ENCODE measurements around the gene TAX1BP3. TPM values are rescaled to one million over a fixed set of nuclear protein-coding genes. Genes with fewer than 3 reads are reported as not detected.

Gene TAX1BP3
- total and polyA plus RNA-seq, 2 of the 4 experiments (the other 2 are of a cell fraction), result 146 to 176 TPM

- Histone ChIP-seq H2AK9ac (replicated peaks; ENCODE audit: low read depth, low read length, poor library complexity) (no peak overlapping the region), H2AK5ac (ENCODE audit: low read depth, low read length) (no peak overlapping the region), H4K91ac (ENCODE audit: insufficient read depth, low read depth, low read length) (no peak overlapping the region), H2BK120ac (ENCODE audit: low read depth, low read length) (no peak overlapping the region), H3K79me1 (ENCODE audit: low read depth in 1 of 2, low read length in 2 of 2) (peaks cover 3 to 15% of the 10 kb centered on the region in 2 experiments; a peak in 3 of 4 replicates), H3K14ac (replicated peaks; ENCODE audit: low read depth, low read length) (no peak overlapping the region), H3K9me1 (ENCODE audit: insufficient read depth, low read length) (no peaks in the 10 kb centered on the region), H3K4me1 (ENCODE audit: control insufficient read depth, insufficient read depth, low read length) (no peaks in the 10 kb centered on the region), H3K36me3 (ENCODE audit: control insufficient read depth, insufficient read depth, low read length) (peaks cover 44% of the 10 kb centered on the region), H3K27ac (ENCODE audit: insufficient read depth, low read length) (no peak overlapping the region), H4K5ac (ENCODE audit: low read depth, low read length) (no peak overlapping the region), H2BK5ac (ENCODE audit: low read depth, low read length, poor library complexity, severe bottlenecking) (no peak overlapping the region), H2BK15ac (ENCODE audit: low read depth, low read length) (no peak overlapping the region), H3K27me3 (ENCODE audit: control insufficient read depth, insufficient read depth, low read length) (no peaks in the 10 kb centered on the region), H4K20me1 (ENCODE audit: insufficient read depth, low read length) (no peaks in the 10 kb centered on the region), H3K9ac (ENCODE audit: low read depth, low read length) (no peak overlapping the region), H3K23ac (ENCODE audit: low read depth, low read length) (no peak overlapping the region), H3K9me3 (ENCODE audit: control insufficient read depth, insufficient read depth, low read length) (no peaks in the 10 kb centered on the region), H3K4me3 (ENCODE audit: insufficient read depth, low read depth, low read length) (no peak overlapping the region), H3K18ac (ENCODE audit: low read depth, low read length) (no peak overlapping the region), H2AFZ (replicated peaks; ENCODE audit: low read length, poor library complexity) (no peak overlapping the region), H3K4ac (ENCODE audit: low read depth, low read length) (no peak overlapping the region), H3K4me2 (ENCODE audit: low read depth, low read length) (no peak overlapping the region), H3K56ac (ENCODE audit: extremely low read depth, insufficient read depth, low read length) (no peak overlapping the region), H2BK20ac (ENCODE audit: low read depth, low read length) (no peak overlapping the region), H4K8ac (ENCODE audit: low read depth in 2 of 2, low read length in 2 of 2) (no peak overlapping the region)
- BruUV-seq (replicated peaks), result no TSS peak
- DNase-seq (no peak), ATAC-seq (ENCODE audit: low read depth) (no peak)
- no peak for TF ChIP-seq MAFK (IDR thresholded peaks at IDR 0.05; ENCODE audit: low read depth, low read length)
- TF ChIP-seq CHD1 (IDR thresholded peaks at IDR 0.05; ENCODE audit: low read depth, low read length), result no peak
- TF ChIP-seq RAD21 (IDR thresholded peaks at IDR 0.05; ENCODE audit: low read length), result no peak
- TF ChIP-seq USF2 (IDR thresholded peaks at IDR 0.05; ENCODE audit: low read depth, low read length), result no peak
- TF ChIP-seq MXI1 (IDR thresholded peaks at IDR 0.05; ENCODE audit: borderline replicate concordance, low read depth, low read length), result no peak
- TF ChIP-seq FOS (IDR thresholded peaks at IDR 0.05; ENCODE audit: low read depth, low read length), result no peak
- in situ Hi-C loops (cut with MboI; ENCODE audit: low sequenced_read_pairs) (no loop called here), intact Hi-C loops (cut with micrococcal nuclease) (no loop called here), dilution Hi-C loops (cut with HindIII; ENCODE audit: low sequenced_read_pairs, unreplicated experiment) (no loop called here)
- 96% methylated on average over 3 of the region's 16 CpGs; no CpG with 5 or more reads in 1 of the 2 experiments for WGBS, 2 experiments (ENCODE audit: extremely low coverage in 2 of 2, insufficient read length in 1 of 2)
- POLR2A ChIA-PET (ENCODE audit: unreplicated experiment), result interaction anchor here (0.5 kb wide), 1 partner anchor 852 kb away, joined by 6 read pairs; no protein-coding TSS in a partner anchor
- CTCF ChIA-PET, result no interaction called here
Observed at GRCh38 chr17:3626831-3627768, 41.3 kb downstream of the TAX1BP3 start.

All from IMR-90 (cell line).